Dermis lymphatic vessel endothelial cell (primary cell): Measurements from ENCODE around the gene DDX55. TPM values are rescaled to one million over a fixed set of nuclear protein-coding genes. Genes with fewer than 3 reads are reported as not detected.

ENCODE experiments used
- total RNA-seq: library from RNA; depleted of rRNA; stranded (reverse); fragments of >200 nt; gene quantifications from 2 replicates; pipeline ENCODE4 v1.2.1, GENCODE V29; 2014

The DDX55 gene, protein sequence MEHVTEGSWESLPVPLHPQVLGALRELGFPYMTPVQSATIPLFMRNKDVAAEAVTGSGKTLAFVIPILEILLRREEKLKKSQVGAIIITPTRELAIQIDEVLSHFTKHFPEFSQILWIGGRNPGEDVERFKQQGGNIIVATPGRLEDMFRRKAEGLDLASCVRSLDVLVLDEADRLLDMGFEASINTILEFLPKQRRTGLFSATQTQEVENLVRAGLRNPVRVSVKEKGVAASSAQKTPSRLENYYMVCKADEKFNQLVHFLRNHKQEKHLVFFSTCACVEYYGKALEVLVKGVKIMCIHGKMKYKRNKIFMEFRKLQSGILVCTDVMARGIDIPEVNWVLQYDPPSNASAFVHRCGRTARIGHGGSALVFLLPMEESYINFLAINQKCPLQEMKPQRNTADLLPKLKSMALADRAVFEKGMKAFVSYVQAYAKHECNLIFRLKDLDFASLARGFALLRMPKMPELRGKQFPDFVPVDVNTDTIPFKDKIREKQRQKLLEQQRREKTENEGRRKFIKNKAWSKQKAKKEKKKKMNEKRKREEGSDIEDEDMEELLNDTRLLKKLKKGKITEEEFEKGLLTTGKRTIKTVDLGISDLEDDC
- 6.9 and 11.9 TPM in 2 replicates for total RNA-seq

GRCh38 chr12:123601602-123602489, at the start of gene DDX55:
Gene DDX55 (plus strand): TSS chr12:123602099. CDS start chr12:123602149, 50 bp downstream.

GRCh38 chr12:123633379-123634141, 31.7 kb downstream of the DDX55 start, which contains the start of the genes EIF2B1 and GTF2H3:
Gene EIF2B1 (minus strand): TSS chr12:123633686. CDS start chr12:123633557, 129 bp downstream.
Gene GTF2H3 (plus strand): TSS chr12:123633829. CDS start chr12:123633860, 31 bp downstream.

Other genes starting within 250 kb of the DDX55 start
- 21.7 and 26.5 TPM in 2 replicates for gene SBNO1, start 237.3 kb upstream of the DDX55 start, total RNA-seq
- 24.9 and 26.3 TPM in 2 replicates for gene KMT5A, start 218.0 kb upstream of the DDX55 start, total RNA-seq
- 3.1 and 4.4 TPM in 2 replicates for gene RILPL2, start 165.4 kb upstream of the DDX55 start, total RNA-seq
- 11.3 and 13.4 TPM in 2 replicates for gene SNRNP35, start 144.0 kb upstream of the DDX55 start, total RNA-seq
- gene RILPL1, start 68.4 kb upstream of the DDX55 start, total RNA-seq, result 3.6 and 4.7 TPM in 2 replicates
- 339 and 393 TPM in 2 replicates for gene TMED2, start 17.5 kb upstream of the DDX55 start, total RNA-seq
- gene EIF2B1, start 31.6 kb downstream of the DDX55 start, total RNA-seq, result 26.5 and 29.8 TPM in 2 replicates
- 21.2 and 27.2 TPM in 2 replicates for gene GTF2H3, start 31.7 kb downstream of the DDX55 start, total RNA-seq
- gene TCTN2, start 69.0 kb downstream of the DDX55 start, total RNA-seq, result 2.9 and 5.9 TPM in 2 replicates
- 14.6 and 31.7 TPM in 2 replicates for gene ATP6V0A2, start 110.3 kb downstream of the DDX55 start, total RNA-seq
- under 0.01 and 0.17 TPM in 2 replicates for gene DNAH10, start 160.2 kb downstream of the DDX55 start, total RNA-seq